ENCODE results near the gene CFTR. TPM values are rescaled to one million over a fixed set of nuclear protein-coding genes. Genes with fewer than 3 reads are reported as not detected.

CFTR gene
- total RNA-seq, 4 donors from 2014 or later: not detected

- Histone ChIP-seq H3K36me3 (no peaks in the 10 kb centered on the region), H3K27me3 (no peaks in the 10 kb centered on the region), H3K9me3 (no peaks in the 10 kb centered on the region), H3K4me1 (peaks cover 0 to under 1% of the 10 kb centered on the region in 2 donors), H3K27ac (no peak overlapping the region), H3K4me3 (replicated peaks in 1 of 3) (no peak overlapping the region)
- no peak for TF ChIP-seq CTCF (IDR thresholded peaks at IDR 0.05)
- no peak for DNase-seq
- intact Hi-C loops (cut with DNase I): no loop called here
- 84 to 92% methylated on average over 2 of the region's 2 CpGs for WGBS, 2 donors
Measured at GRCh38 chr7:117667456-117667855, 187.6 kb downstream of the CFTR start.

- Histone ChIP-seq H3K4me3 (replicated peaks in 1 of 3) (no peak overlapping the region), H3K27ac (no peak overlapping the region), H3K27me3 (no peaks in the 10 kb centered on the region), H3K36me3 (no peaks in the 10 kb centered on the region), H3K4me1 (peaks cover 0 to 8% of the 10 kb centered on the region in 2 donors), H3K9me3 (no peaks in the 10 kb centered on the region)
- no peak for TF ChIP-seq CTCF (IDR thresholded peaks at IDR 0.05)
- TF ChIP-seq POLR2A (IDR thresholded peaks at IDR 0.05): no peak
- no peak for DNase-seq
- WGBS, 2 donors: 74 to 77% methylated on average over 4 of the region's 4 CpGs
- intact Hi-C loops (cut with DNase I): no loop called here
Measured at GRCh38 chr7:117669818-117670217, 190.0 kb downstream of the CFTR start.

GRCh38 chr7:117672453-117672852, 192.6 kb downstream of the CFTR start:
- Histone ChIP-seq H3K4me1 (peaks cover 0 to 8% of the 10 kb centered on the region in 2 donors), H3K9me3 (no peaks in the 10 kb centered on the region), H3K36me3 (no peaks in the 10 kb centered on the region), H3K27me3 (no peaks in the 10 kb centered on the region), H3K4me3 (replicated peaks in 1 of 3) (no peak overlapping the region), H3K27ac (no peak overlapping the region)
- 28 to 56% methylated on average over 1 of the region's 1 CpG for WGBS, 2 donors
- TF ChIP-seq CTCF (IDR thresholded peaks at IDR 0.05): no peak
- TF ChIP-seq POLR2A (IDR thresholded peaks at IDR 0.05): no peak
- intact Hi-C loops (cut with DNase I): no loop called here
- no peak for DNase-seq

GRCh38 chr7:117673367-117673766, 193.5 kb downstream of the CFTR start:
- intact Hi-C loops (cut with DNase I): no loop called here
- peak; percentile 91 to 93 for DNase-seq
- peaks cover 0 to 8% of the 10 kb centered on the region in 2 donors for H3K4me1 ChIP-seq
- TF ChIP-seq CTCF (IDR thresholded peaks at IDR 0.05) (no peak), POLR2A (IDR thresholded peaks at IDR 0.05) (peak in 1 of 2 donors; percentile 14)
- H3K36me3 ChIP-seq: no peaks in the 10 kb centered on the region
- 22 to 49% methylated on average over 14 of the region's 14 CpGs for WGBS, 2 donors
- no peaks in the 10 kb centered on the region for H3K27me3 ChIP-seq
- no peaks in the 10 kb centered on the region for H3K9me3 ChIP-seq
- no peak overlapping the region for H3K4me3 ChIP-seq (replicated peaks in 1 of 3)
- H3K27ac ChIP-seq: peak overlapping the region; percentile 42 to 57 (median 46)

- no peak overlapping the region for H3K4me3 ChIP-seq (replicated peaks in 1 of 3)
- no peak for DNase-seq
- TF ChIP-seq CTCF (IDR thresholded peaks at IDR 0.05): peak in 4 of 6 experiments; percentile 13 to 69 (median 46)
- TF ChIP-seq POLR2A (IDR thresholded peaks at IDR 0.05): no peak
- H3K27me3 ChIP-seq: no peaks in the 10 kb centered on the region
- no peaks in the 10 kb centered on the region for H3K9me3 ChIP-seq
- H3K27ac ChIP-seq: peak overlapping the region in 1 of 3 donors; percentile 42
- no peaks in the 10 kb centered on the region for H3K36me3 ChIP-seq
- intact Hi-C loops (cut with DNase I): no loop called here
- peaks cover 0 to 8% of the 10 kb centered on the region in 2 donors for H3K4me1 ChIP-seq
Measured at GRCh38 chr7:117673839-117674238, 194.0 kb downstream of the CFTR start.

Measured in thyroid gland (tissue), 4 donors.